Stimulated activated CD4-positive, alpha-beta T cell treated with anti-CD3 and anti-CD28 coated beads, Interleukin-15, amount 100 ng/mL, for 48 hours (primary cell): ENCODE data around the gene GRK5.

Experiments used
- DNase-seq, 2 donors: peaks; one replicate each; pipeline ENCODE4 v3.0.0-alpha.2; 2020; ENCODE audit warnings: low read depth in 2 of 2

Gene GRK5

DNA sequence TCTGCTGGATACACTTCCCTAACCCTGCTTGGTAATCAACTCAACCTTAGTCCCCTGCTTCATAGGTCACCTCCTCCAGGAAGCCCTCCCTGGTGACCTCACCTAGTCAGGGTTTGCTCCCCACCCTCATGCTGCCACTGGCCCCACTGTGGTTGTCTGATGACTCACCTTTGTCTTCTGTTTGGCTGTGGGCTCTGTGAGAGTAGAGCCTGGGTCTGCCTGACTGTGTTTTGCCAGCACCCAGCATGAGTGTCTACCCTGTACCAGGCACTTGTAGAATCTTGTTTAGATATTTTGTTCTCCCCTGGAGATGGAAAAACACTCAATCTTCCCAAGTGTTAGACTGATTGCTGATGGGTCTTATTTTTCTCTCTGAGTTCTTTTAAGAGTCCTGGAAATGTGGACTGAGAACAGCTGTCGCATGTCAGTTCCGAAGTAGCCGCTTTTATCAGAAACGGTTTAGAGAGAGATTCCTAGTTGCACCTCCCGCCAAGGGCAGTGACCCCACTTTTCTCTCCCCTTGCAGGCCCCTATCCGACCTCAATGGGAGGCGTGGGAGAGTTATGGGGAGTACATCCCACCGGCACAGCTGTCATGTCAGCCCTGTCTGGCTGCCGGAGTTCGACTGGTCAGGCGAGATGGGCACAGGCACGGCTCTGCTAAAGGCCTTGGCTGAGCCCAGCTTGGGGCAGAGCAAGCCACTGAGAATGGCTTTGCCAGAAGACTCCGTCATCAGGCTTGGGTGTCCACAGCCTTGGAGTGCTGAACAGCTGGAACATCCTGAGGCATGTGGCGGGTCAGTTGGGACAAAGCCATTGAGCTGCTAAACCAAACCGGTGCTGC is 134.3 kb downstream of the GRK5 start:
- peak; percentile 41 to 47 for DNase-seq

DNA sequence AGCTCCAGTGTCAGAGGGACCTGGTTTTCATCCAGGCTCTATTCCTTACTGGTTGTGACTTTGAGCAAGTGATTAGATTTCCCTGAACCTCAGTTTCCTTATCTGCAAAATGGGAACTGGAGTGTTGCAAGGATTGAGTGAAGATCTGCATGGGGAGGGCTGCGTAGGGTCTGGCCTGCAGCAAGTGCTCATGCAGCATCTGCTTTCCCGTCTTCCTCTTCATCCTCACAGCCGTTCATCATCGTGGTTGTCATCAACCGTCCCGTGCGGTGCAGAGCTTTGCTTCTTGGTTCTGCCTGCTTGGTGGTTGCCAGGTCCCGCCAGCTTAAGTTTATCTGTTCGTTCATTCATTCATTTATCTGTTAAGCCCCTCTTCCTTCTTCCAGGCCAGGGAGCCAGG is 135.0 kb downstream of the GRK5 start:
- DNase-seq: no peak

DNA sequence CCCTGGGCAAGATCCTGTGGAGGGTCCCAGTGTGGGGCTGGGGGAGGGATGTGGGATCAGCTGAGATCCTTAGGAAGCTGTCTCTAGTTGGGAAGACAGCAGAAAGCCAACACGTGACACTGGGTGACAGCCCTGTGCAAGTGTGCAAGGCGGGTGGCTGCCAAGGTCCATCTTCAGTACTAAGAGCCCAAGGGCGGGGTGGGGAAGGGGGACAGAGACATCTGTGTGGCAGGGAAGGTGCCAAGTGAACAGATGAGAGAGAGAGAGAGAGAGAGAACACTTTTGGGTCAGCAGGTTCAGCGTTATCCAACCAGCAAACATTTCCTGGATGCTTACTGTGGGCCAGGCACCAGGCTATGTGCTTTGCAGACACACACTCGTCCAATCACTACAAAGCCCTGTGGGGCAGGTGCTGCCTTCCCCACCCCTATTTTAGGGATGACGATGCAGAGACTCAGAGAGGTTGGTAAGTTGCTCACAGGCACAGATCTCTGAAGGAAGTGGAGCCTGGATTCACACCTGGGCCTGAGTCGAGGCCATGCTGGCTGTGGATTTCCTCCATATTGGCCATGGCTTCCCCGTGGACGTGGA is 135.7 kb downstream of the GRK5 start:
- no peak for DNase-seq

DNA sequence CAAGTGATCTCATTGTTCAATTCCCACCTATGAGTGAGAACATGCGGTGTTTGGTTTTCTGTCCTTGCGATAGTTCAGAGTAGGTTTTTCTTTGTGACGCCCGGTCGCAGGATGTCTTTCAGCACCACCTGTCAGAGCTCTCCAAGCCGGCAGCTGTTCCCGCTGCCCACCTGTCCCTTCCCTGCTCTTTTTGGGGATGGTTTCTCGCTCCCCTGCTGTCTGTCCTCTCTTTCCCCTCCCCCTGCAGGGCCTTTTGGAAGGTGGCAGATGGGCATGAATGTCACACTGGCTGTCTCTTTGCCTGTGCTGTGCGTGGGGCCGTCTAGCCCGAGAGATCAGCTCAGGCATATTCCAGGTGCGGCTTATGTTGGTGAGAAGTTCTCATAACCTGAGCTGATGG is 137.0 kb downstream of the GRK5 start:
- DNase-seq: no peak

DNA sequence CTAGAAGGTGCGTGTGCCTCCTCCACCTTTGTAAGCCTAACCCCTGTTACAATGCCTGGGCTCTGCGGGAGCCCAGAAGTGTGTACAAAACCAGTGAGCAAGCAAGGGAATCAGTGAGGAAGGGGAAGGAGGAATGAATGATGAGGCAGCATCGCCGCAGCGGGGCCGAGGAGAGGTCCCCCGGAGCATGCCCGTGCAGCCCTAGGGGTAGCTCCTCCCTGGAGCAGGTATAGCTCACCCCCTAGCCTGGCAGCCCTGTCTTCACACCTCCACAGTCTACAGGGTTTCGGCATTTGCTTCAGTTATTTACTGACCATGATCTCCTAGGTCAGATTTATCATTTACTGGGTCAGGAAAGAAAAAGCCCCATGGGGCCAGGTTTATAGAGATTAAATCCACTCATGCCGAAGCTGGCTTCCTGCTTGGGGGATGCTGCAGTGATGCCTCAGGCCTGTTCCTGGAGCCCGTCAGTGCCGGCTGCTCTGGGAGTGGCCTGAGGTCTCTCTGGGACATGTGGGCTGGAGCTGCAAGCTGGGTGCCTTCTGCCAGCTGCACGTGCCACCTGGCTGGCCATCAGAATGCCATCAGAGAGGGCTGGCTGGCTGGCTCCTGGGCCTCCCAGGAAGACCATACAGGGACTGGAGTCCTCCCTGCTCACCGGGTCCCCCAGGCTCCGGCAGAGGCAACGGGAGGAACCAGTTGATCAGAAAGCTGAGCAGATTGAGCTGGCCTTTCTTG is 138.9 kb downstream of the GRK5 start:
- DNase-seq: no peak

DNA sequence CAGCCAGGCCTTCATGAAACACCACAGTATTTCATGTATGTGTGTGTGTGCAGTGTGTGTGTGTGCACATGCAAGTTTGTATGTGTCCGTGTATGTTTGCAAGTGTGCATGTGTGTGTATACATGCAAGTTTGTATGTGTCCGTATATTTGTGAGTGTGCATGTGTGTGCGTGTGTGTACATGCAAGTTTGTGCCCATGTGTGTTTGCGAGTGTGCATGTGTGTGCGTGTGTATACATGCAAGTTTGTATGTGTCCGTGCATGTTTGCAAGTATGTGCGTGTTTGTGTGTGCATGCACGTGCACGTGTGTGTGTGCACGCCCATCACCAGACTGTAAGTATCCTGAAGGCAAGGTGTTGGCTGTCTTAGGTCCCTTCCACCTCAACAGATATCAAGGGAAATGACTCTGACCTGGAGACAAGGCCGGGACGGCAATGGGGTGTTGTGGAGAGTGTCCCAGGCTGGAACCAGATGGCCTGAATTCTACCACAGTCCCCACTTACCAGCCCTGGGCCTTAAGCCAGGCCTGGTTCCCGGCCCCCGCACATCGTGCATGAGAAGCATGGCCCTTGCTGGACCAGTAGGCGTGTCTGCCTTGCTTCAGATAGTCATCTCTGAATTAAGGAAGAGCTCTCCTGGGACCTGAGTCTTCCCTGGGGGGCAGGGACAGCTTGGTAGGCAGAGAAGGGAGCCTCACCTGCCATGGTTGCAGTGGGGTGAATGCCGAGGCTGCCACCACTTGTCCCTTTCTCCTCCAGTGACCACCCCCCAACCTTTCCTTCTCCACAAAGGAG is 140.0 kb downstream of the GRK5 start:
- no peak for DNase-seq

DNA sequence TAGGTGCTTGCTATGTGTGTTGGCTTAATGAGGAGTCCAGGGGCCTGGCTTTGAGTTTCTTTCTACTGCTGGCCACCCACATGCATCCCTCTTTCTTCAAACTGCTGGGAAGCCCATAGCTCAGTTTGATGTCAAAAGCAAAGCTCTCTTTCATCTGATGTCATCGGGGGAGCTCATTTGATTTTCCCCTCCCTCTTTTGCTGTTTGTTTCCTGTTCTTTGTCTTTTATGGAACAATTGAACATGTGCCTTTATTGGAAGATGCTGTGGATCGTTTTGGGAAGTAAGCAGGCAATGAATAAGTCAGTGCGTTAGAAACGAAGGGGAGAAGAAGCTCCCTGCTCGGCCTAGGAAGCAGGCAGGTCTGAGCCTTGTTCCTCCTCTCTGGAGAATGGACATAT is 140.7 kb downstream of the GRK5 start:
- no peak for DNase-seq

DNA sequence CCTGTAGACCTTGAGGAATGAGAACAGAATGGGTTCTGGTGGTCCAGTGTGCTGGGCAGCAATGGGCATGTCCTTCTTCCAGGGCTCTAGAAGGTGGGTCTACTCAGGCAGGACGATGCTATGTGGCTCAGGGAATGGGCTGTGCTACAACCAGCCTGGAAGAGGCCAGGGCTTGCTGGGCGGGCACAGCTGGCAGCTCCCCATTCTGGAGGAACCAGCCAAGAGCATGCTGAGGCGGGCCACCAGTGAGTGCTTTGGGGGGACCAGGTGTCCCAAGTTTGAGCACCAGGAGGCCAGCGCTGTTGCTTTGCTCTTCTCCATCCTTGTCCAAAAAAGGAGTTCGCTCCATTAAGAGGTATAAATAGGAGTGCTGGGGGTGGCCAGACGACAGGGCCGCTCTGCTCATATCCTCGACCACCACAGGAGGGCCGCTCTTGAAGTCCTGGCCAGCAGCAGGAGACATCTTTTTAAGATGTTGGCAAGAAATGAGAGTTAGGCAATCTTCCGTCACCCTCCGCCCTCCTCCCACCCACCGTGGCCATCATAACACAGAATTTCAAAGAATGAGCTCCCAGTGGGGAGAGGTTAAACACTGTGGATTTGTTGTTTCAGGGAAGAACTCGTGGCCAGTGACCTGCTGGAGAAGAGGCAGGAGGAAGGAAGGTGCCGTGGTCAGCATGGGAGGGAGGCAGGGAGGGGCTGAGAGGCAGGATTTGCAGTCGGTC is 141.3 kb downstream of the GRK5 start:
- no peak for DNase-seq

DNA sequence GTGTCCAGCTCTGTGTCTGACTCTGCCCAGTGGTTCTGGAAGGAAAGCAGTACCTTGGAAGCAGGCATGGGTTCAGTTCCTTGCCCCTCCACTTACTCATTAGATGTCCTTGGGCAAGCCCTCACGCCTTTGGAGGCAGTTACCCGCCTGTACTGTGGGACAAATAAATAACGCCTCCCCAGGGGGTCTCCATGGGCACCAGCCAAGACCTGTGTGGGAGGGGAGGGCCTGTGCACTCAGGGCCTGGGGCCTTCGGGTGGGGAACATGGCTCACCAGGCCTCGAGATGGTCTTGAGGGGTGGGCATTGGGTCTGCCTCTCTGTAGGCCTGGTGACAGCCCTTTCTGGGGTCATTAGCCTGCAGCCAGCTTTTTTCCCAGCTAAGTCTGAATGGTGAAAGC is 142.0 kb downstream of the GRK5 start:
- DNase-seq: no peak

DNA sequence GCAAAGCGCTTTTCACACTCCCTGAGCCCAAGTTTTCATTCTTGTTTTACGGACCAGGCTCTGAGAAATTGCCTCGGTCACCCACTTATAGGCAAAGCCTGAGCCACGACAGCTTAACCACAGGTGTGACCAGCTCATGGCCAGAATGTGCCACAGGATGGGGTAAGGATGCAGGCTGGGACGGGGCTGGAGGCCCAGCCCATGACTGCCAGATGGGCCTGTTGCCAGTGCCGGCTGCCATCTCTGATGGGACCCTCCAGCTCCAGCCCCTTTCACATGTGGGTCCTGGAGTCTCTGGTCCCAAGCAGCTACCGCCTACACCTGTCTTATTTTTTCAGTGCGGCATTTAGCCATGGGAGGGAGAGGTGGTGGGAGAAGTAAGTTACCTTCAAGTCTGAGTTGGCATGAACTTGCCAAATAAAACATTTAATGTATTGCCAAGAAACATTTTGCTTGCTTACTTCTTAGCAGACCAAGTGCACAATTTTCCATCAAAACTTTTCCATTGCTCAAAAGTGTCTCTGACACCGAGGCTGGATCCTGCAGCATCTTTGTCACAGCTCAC is 142.6 kb downstream of the GRK5 start:
- DNase-seq: no peak

DNA sequence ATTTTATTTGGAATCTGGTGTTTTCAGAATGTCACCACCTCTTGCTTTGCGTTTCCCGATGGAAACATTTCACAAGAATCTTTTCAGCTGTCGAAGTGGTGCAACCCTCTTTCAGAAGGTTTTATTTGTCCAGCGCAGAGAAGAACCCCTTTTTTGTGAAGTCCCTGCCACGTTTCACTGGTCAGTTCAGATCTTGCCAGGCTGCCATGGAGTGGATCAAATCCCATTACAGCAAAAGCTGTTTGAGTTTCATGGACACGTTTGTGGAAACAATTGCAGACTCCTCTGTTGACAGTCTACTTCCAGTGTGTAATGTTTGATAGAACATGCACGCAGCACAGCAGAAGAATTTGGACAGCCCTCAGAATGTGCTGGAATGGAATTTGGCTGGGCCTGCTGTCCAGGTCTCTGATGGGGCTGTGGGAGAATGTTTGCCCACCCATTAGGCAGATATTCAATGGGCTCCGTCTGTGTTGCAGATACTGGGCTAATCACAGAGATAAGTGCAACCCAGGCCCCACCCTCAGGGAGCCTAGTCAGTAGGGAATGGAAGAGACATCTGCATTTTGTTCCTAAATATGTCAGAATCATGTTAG is 143.2 kb downstream of the GRK5 start:
- DNase-seq: no peak

DNA sequence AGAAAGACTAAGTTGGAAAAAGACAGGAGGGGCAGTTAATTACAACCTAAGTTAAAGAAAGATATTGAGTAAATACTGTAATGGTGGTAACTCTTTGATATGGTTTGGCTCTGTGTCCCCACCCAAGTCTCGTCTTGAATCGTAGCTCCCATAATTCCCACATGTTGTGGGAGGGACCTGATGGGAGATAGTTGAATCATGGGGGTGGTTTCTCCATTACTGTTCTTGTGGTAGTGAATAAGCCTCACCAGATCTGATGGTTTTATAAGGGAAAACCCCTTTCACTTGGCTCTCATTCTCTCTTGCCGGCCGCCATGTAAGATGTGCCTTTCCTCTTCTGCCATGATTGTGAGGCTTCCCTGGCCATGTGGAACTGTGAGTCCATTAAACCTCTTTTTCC is 143.8 kb downstream of the GRK5 start:
- DNase-seq: no peak

DNA sequence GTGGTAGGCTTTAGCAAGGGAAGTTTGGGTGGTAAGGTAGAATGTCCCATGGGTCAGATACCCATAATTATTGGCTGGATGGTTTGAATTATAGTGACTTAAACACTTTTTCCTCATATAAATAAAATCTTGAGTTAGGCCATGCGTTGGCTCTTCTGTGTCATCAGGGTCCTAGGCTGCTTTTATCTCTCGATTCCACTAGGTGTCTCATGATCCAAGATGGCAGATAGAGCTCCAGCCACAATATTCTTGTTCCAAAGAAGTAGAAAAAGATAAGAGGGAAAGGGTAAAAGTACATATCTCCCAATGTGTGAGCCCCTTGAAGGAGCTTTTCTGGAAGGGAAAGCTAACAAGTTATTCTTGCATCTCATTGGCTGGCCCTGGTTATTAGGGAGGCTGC is 144.7 kb downstream of the GRK5 start:
- DNase-seq: no peak

DNA sequence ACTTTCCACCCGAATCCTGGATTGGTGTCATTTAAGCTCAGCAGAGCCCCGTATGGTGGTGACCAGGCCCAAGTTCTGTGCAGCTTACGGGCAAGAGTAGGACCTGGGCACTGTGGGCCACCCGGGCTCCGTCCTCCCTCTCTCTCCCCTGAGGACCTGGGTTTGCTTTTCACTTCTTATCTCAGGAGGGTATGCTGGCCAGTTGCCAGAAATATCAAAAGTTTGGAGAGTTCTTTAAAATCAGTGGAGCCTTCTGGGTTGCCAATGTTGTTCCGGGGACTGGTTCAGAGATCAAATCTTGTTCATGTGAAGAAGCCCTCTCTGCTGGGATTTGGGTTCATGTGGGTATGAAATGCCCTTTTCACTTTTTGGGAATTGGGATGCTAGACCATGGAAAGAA is 145.4 kb downstream of the GRK5 start:
- no peak for DNase-seq

DNA sequence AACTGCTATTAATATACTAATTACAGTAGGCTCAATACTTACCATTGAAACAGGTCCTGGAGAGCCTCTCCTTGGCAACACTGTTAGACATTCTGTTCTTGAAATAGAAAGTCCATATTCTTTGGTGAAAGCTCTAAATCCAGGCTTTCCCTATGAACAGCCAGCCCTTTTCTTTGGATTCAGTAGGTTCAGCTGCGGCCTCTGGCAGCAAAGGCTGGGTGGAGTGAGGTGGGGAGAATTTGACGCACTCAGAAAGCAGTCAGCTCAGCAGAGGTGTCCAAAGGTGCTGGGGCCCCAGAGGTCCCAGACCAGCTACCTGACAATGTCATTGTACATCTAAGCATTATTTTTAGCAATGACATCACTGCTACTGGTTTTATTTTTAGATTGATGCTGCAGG is 146.1 kb downstream of the GRK5 start:
- DNase-seq: no peak

DNA sequence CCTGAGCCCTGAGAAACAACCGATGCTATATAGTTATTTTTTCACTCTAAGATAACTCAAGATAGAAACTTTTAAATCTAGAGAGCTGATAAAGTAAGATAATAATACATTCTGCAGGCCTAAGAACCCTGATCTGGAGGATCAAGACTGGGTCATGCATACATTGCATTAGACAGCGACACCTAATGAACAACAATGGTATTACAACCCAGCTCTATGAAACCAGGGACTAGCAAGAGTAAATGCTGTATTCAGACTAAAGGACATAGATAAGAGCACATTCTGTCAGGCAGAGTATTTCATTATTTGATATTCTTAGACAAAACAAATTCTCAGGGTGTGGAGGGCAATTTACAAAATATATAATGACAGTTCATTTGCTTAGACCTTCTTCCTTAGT is 148.6 kb downstream of the GRK5 start:
- DNase-seq: no peak

DNA sequence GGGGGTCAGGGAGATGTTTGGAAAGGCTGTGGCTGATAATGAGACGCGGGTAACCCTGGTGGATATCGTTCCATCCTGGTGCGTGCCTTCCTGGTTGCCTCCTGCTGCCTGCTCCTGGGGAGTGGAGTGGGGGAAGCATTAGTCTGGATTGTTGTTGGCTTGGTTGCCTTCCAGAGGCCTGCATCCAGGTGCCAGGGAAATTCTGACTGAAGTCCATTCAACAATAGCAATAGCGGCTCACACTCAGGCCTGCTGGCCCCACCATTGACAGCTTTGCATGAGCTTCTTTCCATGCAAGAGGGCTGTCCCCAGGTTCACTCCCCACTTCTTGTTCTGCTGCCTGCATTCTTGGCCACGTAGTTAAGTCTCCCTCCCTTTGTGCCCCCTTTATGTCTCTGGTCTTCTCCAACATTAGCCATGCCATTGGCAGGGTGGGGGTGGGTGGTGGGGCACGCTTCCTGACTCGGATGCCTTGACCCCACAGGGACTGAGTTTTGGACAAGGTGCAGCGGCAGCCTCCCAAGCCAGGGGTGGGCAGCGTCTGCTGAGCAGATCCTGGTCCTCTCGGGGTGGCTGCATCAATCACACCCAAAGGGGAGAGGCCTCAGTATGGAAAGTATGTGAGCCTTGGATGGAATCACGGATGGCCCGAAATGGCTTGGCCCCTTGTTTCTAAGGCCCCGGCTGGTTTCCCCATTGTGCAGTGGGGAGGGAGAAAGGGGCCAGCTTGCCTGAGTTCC is 150.2 kb downstream of the GRK5 start:
- no peak for DNase-seq

DNA sequence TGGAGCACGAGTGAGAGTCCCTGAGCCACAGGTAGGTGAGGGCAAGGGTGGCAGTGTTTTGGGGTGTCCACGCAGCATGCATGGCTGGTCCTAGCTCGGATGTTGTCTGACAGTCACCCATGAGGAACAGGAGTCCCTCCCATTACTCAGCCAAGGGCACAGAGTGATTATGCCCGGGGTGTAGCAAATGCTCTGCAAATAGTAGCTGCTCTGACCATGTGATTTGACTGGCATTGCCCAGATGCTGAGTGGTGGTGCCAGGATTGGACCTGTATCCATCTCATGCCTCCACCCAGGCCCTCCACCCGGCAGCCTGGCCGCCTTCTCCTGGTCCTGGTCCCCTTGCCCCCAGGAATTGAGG is 150.8 kb downstream of the GRK5 start:
- DNase-seq: no peak

DNA sequence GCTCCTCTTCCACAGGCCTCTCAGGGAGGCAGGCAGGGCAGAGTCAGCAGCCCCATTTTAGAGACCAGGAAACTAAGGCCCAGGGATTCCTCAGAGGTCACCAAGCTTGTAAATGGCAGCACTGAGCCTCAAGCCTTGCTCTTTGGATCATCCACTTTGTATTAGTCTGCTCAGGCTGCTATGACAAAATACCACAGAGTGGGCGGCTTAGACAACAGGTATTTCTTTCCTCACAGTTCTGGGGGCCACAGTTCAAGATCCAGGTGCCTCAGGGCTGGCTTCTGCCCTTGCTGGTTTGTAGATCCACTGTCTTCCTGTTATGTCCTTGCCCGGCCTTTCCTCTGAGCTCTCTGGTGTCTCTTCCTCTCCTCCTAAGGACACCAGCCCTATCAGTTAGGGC is 151.2 kb downstream of the GRK5 start:
- DNase-seq: no peak

DNA sequence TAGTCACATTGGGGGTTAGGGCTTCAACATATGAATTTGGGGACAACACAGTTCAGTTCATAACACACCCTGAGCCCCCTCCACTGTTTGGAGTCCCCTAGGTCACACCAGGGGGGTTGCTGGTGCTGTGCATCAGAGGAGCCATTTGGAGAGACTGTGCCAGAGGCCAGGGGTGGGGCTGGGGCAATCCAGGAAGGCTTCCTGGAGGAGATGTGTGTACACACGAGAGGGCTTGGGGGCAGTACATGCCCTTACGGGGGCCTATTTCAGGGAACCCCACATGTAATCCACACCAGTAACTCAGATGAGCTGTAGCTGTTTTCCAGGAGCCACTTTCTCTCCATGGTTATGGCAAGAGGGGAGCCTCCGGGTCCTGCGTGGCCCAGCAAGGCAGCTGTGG is 151.7 kb downstream of the GRK5 start:
- DNase-seq: no peak
